Activated CD4-positive, alpha-beta T cell treated with anti-CD3 and anti-CD28 coated beads, Interleukin-2, amount 50 U/mL, for 16 hours (primary cell): Measurements from ENCODE around the gene CST4.
"Not testable (repeated sequence)": the region's sequence is repeated elsewhere in the genome, so short reads cannot be mapped to it uniquely, and the experiment has no call there.

Experiments
- DNase-seq: peaks from one replicate; pipeline ENCODE4 v3.0.0-alpha.2; 2020

The CST4 gene

DNA sequence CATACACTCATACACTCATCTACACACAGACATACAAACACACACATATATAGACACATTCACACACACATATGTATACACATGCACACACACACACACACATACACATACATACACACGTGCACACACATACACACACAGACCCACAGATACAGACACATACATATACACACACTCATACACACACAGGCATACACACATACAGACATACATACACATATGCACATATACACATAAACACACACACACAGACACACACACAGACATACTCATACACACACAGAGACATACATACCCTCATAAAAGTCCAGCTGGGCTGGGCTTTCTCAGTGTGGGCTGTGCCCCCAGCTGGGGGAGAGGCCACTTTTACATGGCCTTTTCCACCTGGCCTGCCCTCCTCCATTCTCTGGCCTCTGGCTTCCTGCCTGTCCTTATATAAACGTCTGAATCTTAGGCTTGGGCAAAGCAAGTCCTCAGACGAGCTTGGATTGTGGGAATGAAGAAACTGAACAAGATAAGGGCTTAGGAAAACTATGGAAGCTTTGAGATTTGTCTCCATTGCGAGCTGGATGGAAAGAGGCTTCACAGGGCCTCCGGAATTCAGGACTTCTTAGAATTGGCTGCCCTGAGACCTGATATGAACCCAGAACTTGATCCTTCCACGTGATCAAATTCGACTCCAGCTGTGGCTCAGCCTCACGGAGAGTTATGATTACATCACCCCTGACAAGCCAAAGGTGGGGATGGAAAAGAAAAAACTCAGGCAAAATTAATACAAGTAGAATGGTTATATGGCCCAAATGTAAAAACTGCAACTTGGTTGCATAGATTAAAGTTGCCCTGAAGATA is 28.6 kb downstream of the CST4 start:
- DNase-seq: no peak

DNA sequence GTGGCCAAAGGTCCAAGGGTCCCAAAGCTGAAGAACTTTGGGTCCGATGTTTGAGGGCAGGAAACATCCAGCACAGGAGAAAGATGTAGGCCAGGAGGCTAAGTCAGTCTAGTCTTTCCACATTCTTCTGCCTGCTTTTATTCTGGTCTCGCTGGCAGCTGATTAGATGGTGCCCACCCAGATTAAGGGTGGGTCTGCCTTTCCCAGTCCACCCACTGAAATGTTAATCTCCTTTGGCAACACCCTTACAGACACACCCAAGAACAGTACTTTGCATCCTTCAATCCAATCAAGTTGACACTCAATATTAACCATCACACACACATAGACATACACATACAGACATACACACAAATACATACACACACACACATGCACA is 29.2 kb downstream of the CST4 start:
- DNase-seq: not testable (repeated sequence)

DNA sequence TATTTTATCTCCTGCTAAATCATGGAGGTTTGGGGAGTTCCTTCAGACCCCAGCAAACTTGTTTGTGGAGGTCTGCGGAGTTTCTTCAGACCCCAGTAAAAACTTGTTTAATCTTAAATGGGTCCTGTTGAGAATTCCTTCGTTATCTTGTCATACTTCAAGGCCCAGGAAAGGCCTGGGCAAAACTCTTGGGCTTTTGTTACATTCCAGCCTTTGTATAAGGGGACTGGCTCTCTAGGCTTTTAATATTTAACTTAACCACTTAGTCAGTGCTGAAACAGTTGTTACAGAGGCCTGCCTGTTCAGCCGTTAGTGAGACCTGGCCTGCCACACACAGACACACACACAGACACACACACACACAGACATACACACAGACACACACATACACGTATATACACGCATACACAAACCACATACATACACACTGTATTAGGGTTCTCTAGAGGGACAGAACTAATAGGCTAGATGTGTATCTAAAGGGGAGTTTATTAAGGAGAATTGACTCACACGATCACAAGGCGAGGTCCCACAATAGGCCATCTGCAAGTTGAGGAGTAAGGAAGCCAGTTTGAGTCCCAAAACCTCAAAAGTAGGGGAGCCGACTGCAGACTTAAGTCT is 29.7 kb downstream of the CST4 start:
- DNase-seq: no peak

DNA sequence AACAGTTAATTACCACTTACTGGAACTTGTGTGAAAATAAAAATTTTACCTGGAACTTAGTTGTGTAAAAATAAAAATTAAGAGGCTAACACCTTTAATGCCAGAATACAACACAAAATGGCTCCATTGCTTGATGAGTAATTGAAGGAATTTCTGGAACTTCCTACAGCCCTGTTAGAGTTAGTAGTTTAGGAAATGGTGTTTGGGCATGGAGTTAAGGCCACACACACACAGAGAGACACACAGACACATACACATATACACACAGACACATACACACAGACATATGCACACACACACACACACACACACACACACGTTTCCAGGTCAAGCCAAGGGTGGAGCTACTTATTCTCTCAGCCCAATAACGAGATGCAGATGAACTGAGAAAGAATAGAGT is 30.5 kb downstream of the CST4 start:
- DNase-seq: no peak

DNA sequence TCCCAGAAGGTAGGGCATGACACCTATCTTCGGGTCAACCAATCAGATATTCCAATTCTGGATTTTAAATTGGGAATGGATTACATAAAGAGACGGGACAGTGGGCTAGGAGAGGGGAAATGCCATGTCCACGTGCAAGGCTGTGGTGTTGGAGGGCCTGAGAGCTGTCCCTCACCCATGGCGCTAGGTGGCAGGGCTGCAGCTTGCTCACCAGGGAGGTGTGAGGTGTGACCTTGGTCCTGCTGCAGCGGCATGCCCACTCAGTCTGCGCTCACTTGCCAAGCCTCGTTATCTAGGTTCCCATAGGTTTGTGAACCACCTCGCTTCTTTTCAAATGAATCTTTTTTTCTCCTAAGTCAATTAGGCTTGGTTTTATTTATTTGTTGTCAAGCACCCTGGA is 31.6 kb downstream of the CST4 start:
- no peak for DNase-seq

DNA sequence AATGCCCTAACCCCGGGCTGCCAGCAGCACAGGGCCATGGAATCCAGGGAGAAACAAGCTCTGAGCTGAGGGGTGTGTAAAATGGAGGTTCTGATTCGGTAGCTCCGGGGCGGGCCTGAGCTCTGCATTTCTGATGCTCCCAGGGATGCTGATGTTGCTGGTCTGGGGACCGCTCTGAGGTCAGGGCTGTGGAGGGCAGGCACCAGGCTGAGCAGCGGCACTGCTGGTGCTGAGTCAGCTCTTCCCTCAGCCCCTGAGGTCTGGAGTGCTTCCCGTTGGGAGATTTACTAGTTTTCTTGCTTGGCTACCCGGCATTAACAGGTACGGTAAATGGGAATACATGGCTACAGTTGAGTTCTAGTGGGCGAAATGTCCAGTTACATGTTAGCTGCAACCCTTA is 32.5 kb downstream of the CST4 start:
- no peak for DNase-seq

DNA sequence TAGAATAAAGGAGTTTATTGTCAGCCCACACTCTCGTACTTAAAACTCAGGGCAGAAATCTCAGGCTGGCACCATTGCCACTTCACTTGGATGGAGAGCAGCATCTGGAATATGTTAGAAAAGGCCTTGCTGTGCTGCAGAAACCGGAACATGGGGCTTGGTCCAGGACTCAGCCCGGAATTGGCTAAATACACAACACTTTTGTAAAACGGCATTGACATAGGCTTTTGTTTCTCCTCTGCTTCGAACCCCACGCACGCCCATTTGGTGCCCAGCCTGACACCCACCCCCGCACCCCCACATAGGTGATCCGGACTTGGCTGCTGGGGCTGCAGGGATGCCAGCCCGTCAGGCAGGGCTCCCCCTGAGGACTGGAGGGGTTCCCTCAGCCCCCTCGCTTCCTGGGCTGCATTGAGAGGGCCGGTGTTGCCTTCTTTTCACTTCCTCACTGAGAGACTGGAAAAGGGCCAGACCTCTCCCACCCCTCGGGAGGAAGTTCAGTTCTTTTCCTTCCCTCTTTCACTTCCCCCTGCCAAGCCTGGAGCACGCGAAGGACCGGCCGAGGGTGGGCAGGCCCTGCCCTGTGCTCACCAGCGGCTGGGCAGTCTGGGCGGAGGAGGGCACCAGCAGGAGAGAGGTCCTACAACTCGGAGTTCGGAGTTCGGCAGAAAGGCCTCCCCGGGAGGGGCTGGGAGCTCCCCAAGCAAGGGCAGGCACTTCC is 33.2 kb downstream of the CST4 start:
- DNase-seq: no peak

DNA sequence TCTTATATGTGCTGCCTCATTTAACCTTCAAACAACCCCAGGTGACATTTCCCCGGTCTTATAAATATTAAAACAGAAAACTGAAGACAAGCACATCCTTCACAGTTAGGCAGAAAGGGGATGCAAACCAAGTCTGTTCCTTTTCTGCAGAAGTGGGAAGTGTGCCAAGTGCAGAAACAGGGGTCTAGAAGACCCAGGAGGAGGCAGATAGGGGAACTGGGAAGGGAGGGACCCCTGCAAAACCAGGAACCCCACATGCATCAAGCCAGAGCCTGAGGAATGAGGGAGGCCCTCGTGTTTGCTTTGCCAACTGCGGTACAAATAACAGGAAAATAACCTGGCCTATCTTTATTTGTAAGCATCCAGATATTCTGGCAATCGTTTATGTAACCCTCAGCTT is 34.1 kb downstream of the CST4 start:
- no peak for DNase-seq

DNA sequence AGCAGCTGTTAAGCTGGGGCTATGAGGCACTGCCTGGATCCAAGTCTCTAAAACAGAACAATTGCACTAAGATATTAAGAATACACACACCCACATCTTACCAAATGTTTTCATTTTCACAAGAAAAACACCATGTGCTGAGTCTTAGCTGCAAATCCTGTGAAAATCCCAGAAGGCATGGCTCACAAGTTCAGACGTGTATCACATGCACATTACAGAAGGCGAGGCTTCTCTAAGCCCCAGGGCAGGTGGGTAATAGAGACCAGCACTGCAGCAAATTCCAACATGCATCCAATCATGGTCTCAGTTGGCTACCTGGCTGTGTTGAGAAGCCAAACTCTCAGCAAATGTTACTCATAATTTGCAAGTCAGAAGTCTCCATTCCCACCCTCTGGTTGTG is 34.8 kb downstream of the CST4 start:
- no peak for DNase-seq

DNA sequence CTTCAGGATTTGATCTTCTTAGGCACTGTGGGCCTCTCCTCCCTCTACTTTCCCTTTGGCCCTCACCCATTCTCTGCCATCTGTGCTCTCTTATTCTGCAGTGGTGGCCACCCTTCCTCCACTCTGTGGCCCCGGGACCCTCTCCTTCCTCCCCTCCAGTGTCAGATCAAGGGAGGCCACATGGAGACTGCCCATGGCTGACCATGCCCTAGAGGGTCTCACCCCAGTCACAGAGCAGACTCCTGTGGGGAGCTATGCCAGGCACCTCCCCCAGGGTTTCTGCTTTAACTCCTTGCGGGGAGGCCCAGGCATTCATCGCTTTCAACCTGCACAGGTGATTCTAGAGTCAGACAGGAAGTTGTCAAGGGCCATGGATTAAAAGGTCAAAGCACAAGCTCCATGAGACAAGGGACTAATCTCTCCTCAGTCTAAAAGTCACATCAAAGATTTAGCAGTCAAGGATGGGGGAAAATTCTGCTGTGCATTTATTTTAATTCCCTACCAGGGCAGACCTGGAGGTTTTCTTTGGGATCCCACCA is 35.4 kb downstream of the CST4 start:
- no peak for DNase-seq

DNA sequence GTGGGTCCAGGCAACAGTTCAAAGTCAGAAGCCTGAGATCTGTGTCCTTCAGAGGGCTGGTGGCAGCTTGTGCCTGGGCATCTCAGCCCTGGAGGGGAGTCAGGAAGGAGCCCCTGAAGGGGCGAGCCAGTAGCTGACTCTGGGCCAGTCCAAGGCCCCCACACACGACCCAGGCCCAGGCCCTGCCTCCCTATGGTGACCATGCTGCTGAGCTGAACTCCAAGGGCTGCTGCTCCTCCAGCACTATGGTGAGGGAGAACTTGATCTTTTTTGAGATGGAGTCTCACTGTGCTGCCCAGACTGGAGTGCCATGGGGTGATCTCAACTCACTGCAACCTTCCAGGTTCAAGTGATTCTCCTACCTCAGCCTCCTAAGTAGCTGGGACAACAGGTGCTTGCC is 35.9 kb downstream of the CST4 start:
- DNase-seq: no peak

DNA sequence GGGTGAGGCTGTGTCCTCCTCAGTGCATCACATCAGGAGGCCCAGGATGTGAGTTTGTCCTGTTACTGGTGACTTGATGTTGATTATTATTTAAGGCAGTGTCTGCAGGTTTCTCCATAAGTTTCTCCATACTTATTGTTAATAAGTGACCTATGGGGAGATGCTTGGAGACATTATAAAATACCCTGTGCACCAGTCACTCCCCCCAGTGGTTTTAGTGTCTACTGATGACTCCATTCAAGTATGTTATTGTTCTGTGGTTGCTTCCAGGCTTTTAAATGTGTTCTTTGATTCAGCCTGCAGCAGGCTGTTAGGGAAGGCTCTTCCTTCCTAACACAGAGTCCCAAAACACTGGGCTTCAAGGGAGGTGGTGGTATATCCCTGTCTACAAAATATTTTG is 36.5 kb downstream of the CST4 start:
- no peak for DNase-seq

DNA sequence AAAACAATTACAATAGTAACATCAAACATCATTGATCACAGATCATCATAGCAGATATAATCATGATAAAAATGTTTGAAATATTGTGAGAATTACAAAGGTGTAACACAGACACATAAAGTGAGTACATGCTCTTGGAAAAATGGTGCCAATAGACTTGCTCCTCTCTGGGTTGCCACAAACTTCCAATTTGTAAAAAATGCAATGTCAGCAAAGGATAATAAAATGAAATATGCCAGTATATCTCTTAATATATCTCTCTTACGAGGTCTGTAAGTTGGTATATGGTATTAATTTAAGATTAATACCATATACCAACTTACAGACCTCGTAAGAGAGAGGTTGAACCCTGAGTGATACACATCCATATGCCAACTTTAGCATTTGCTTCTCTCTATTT is 37.7 kb downstream of the CST4 start:
- DNase-seq: no peak

DNA sequence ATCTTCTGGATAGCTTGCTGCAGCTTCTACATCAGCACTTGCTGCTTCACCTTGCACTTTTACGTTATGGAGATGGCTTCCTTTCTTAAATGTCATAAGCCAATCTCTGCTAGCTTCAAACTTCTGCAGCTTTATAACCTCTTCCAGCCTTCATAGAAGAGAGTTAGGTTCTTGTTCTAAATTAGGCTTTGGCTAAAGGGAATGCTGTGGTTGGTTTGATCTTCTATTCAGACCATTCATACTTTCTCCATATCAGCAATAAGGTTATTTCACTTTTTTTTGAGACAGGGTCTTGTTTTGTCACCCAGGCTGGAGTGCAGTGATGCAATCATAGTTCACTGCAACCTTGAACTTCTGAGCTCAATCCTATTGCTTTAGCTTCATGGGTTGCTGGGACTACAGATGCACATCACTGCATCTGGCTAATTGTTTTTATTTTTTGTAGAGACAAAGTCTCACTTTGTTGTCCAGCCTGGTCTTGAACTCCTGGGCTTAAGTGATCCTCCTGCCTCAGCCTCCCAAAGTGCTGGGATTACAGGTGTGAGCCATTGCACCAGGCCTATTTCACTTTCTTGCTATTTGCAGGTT is 38.9 kb downstream of the CST4 start:
- no peak for DNase-seq

DNA sequence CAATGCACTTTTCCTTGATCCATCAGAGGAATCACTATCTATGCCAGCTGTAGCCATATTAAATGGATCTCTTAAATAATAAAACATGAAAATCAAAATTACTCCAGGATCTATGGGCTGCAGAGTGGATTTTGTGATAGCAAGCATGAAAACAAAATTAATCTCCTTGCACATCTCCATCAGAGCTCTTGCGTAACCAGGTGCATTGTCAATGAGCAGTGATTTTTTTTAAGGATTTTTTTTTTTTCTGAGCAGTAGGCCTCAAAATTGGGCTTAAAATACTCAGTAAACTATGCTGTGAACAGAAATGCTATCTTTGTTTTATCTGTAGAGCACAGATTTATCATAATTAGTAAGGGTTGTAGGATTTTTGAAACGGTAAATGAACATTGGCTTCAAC is 39.6 kb downstream of the CST4 start:
- DNase-seq: no peak

DNA sequence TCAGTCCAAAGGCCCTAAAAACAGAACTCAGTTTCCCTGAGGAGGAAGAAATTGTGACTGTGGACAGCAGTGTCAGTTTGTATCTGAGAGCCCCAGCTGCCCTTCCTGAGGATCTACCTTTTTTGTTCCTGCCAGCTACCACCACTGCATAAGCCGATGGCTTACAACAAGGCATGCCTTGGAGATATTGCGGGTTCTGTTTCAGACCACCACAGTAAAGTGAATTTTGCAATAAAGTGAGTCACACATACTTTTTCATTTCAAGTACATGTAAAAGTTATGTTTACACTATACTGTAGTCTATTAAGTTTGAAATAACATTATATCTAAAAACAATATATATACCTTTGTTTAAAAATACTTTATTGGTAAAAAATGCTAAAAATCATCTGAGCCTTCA is 41.5 kb downstream of the CST4 start:
- DNase-seq: no peak

DNA sequence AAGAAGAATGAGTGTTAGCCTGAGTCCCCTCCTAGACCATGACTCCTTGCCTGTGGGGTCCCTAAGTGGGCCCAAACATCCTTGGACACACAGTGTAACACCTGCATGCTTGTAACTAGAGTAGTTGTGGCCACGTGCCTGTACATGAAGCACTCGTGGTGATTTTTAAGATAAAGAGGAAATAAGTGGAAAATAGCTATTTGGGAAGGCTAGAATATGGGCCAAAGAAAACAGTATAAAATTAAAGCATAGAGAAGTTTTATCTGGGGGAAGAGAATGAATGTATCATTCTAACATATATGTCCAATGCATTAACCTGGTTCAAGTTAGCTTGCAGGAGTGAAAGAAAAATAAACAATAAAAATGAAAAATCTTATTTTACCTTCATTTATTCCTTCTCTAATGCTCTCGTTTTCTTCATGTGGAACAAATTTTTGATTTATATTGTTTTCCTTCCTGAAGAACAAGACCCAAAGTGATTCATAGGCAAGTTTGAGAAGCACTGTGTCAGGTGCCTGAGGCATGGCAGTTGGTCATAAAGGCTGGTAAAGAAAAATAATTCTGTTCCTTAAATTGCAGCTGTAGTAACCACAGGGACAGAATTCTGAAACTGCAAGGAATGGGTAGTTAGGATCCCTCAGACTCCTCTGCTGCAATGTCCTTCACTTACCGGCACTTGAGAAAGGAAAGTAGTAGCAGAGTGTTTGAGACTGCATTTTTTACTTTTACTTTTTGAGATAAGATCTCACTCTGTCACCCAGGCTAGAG is 42.5 kb downstream of the CST4 start:
- no peak for DNase-seq

DNA sequence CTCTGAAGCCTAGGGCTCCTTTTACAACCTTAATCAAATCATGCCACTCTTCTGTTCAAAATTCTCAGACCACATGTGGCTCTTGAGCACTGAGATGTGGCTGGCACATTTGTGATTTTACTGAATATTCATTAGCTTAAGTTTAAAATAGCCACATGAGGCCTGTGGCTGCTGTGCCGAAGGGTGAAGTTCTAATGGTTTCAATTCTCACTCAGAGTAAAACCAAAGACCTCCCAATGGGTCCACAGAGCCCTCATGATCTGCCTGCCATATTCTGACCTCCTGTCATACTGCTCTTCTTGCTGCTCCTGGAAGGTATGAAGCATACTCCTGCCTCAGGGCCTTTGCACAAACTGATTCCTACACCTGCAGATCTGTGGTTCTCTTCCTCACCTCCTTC is 43.3 kb downstream of the CST4 start:
- DNase-seq: no peak

DNA sequence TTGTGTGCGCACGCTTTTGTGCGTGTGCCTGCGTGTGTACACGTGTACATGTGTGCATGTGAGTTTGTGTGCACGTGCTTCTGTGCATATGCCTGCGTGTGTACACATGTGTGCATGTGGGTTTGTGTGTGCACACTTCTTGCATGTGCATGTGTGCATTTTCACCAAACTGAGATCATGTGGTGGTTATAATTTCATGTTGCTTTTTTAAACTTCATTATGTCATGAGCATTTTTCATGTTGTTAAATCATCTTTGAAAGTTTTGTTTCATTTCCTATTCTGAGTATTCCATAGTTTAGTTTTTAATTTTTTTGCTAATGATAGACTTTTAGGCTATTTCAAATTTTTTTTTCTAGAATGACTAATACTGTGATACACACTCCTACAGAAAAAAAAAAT is 44.7 kb downstream of the CST4 start:
- no peak for DNase-seq

DNA sequence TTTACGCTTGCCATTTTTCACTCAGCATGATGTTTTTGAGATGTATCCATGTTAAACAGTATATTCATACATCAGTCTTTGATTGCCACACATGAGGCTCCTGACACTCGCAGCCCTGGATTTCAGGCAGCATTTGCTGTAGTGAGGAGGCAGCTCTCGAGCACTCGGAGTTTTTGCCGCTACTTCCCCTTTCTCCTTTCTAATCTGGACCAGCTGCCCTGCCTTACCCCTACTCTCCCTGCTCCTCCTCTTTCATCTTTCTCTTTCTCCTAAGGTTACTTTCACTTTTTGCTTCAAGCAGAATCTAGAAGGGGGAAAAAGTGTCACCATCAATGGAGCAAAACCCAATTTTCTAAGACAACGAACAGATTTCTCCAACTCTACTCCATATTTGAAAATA is 45.2 kb downstream of the CST4 start:
- DNase-seq: no peak

DNA sequence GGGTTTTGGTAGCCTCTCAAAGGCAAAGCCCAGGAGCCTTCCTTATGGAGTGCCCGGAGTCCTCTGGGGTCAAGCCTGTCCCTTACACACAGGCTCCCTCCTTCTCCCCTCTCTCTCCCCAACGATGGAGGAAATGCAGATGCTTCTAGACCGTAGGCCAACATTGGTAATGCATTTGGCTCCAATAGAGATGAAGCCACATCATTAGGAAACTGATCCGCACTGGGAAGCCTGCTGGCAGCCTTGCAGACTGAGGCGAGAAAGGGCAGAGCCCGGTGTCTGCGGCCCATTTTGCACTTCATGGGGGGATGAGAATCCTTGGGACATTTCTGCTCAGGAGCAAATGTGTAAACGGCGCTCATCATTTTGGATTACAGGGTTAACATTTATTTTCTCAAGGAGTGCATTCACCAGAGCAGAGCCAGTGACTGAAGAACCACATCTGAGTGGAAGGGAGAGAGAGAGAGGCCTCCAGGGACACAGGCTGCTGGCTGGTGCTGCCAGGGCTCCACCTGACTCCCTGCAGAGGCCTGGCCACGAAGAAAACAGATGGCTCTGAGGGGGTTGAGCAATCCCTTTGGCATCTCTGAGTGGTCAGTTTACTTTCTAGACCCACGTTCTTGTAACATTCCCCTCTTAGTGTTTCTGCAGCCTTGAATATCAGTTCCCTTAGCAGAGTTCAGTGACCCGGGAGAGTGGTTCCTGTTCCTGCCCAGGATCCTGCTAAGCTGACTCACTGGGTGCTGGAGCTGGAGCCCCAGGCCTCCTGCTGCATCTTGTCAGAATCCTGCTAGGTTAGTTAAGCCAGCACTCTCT is 46.7 kb downstream of the CST4 start:
- DNase-seq: no peak
